IPS-NIHi7 (cell line): ENCODE measurements around the gene SCUBE3.
A peak's percentile ranks its signal among the peaks of the same experiment; 100 is the strongest.

Experiments used
- DNase-seq: peaks from one replicate; pipeline ENCODE4 v3.0.0; 2012; ENCODE audit warnings: mixed read lengths; ENCODE audit errors: extremely low spot score

Gene SCUBE3

DNA sequence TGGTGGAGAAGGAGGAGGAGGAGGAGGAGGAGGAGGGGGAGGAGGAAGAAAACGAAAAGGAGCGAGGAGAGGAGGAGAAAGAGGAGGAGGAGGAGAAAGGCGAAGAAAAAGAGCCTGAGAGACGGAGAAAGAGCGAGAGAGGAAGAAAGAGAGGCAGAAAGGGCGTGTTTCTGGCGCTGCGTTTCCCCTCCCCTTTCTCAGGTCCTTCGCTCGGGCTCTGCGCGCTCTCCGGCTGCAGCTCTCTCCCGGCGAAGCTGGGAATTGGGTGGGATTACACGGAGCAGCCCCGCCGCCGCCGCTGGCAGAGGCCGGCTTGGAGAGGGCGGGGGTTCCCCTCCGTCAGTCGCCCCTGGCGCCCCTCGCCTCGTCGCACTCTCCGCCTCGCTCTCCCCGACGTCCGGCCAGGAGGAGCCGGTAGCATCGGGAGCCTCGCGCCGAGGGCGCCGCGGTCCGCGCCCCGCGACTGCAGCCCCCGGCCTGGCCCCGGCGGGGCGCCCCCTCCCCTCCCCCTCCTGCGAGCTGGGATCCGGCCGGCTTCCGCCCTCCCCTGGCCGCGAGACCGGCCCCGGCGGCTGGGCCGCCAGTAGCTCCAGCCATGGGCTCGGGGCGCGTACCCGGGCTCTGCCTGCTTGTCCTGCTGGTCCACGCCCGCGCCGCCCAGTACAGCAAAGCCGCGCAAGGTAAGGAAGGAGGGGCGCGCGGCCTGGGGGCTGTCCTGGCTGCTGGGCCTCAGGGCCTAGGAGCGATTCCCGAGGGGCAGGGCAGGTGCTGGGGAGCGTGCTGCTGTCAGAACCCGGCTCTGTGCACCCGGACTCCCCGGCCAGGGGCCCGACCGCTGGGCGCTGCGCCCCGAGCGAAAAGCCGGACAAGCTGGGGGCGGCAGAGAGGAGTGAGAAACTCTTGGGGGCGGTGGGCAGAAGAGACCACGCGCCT, at the start of gene SCUBE3:
Gene SCUBE3 (plus strand): TSS at position 133 of the 933 bp plus-strand sequence. CDS start 463 bp downstream, at position 596.
- DNase-seq = peak; percentile 80

DNA sequence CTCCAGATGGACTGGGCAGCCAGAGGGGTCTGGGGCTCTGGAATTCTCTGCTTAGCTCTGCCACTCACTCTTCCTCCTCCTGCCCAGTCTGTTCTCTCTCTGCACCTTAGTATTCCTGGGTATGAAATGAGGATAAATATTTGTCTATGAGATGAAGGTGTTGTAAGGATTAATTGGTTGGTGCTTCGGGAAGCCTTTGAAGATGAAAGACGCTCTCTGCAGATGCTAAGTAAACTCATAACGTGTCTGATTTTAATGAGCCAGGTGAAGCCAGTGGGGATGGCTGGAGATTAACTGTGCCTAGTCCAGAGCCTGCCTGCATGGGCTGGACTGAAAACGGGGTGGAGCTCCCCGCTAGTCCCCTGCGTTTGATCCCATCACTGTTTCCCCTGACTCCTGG, 49.5 kb upstream of the SCUBE3 start:
- DNase-seq = no peak

DNA sequence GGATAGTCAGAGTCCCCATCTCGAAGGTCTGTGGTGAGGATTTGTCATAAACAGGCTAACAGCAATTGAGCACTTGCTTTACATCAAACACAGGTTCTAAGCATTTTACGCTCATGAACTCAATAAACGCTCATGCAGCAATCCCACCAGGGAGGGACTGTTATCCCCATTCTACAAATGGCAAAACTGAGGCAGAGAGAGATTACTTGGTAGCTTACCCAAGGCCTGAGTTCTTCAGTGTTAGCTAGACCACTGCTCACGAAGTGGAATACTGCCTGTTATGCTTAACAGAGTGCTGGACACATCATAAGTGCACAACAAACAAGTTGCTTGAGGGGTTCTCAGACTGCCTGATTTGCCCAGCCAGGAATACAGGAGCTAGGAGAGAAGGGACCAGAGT, 48.9 kb upstream of the SCUBE3 start:
- DNase-seq = no peak

DNA sequence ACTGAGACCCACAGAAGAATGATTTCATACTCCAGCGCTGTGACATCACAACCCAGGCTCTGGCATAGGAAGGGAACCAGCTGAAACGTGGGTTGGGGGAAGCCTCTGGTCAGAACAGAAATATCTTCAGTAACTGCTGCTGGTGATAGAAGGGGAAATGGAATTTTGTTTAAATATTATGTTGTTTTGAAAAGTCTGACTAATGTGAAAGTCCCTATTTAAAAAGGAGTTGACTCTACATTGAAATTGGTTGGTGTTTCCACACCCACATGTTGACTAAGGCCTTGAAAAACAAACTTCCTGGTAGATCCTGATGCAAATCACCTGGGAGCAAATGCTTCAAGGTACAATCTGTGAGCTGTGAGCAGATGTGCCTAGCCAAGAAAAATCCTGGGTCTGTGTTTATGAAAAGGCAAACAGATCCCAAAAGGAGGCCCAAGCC, 48.1 kb upstream of the SCUBE3 start:
- no peak for DNase-seq

DNA sequence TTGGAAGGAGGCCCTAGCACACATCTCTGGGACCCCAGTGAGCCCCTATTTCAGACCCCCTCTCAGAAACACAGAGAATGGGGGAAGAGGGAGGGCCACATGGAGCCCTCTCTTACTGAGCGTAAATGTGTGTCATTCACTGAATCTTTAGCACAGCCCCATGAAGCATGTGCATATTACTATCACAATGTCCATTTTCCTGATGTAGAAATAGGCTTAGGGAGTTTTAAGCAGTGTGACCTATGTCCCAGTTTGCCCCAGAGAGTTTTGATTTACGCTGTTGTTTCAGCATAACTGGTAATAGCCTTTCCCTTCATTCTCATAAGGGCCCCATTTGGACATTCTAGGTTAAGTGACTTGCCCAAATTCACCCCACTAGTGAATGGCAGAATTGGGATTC, 47.6 kb upstream of the SCUBE3 start:
- no peak for DNase-seq

DNA sequence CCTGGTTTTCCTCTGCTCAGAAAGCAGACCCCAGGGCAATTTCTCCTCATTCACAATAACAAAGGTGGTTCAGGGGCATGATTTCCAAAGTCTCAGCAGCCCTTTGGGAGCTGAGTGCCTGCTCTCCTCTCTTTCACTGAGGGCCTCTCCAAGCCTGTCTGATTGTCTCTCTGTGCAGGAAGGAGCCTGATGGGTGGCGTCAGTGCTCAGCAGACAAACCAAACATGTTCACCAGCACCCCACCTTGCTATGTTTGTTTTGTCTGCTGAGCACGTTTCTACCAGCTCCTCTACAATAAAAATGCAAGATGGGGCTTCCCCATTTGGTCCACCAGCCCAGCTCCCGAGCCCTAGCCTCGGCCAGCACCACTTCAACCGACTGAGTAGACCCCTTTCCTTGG, 47.2 kb upstream of the SCUBE3 start:
- no peak for DNase-seq

DNA sequence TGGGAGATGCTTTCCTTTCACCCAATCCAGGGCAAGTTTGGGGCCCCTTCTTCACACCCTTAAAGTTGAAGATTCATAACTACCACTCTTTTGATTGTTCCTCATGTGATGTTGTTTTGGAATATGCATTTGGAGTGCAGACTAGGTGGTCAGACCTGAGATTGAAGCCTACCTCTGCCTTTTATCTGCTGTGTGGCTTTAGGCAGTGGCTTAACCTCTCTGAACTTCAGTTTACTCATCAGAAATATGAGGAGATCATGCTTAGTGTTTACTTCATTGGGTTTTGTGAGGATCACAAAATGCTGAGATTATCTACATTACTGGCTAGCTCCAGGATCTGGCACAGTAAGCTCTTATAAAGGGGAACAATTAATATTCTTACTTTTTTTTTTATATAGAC, 46.3 kb upstream of the SCUBE3 start:
- no peak for DNase-seq

DNA sequence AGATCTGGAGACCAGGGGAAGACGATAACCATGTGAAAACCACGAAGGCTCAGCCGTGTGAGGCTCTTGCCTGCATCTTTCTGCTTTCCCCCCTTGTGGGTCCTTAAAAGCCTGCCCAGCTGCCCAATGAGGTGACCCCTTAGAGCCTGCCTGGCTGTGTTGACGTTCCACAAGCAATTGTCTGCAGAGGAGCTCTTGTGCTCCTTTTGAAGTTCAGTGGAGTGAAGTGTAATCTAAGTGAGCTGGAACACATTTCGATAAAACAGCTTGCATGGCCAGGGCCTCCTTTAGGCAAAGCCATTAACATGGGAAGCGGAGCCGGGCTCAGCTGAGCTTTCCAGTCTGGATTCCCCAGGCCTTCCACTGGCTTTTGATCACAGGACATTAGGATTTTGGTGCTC, 45.3 kb upstream of the SCUBE3 start:
- DNase-seq = no peak

DNA sequence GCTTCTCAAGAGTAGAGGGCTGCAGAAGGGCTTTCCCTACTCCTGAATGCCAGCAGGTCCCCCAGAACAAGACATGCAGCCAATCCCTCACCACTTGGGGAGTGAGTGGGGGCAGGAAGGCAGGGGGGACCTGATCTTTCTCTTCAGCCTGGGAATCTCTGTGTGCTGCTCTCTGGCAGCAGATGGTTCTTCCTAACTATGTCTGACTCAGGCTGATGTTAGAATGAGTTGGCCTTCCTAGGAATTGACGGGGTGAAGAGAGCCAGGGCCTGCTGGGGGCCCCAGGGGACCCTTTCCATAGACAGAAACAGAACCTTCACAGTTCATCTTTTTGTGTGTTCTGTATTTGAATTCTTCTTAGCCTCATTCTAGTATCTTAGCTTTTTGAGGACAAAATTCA, 43.6 kb upstream of the SCUBE3 start:
- no peak for DNase-seq

DNA sequence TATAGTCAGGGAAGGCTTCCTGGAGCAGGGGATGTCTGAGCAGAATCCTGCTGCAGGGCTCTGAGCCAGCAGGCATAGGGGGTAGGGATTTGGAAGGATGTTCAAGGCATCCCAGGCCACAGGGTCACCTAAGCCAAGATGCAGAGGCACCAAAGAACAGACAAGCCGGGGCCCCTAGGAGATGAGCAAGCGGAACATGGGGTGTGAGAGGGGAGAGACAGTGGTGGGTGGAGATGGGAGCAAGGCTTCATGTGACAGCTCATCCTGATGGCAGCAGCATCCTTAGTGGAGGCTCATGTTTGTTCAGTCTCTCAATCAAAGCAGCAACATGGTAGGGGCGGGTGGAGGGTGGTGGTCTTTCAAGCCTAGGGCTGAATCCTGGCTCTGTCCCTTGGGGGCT, 42.9 kb upstream of the SCUBE3 start:
- DNase-seq = no peak

DNA sequence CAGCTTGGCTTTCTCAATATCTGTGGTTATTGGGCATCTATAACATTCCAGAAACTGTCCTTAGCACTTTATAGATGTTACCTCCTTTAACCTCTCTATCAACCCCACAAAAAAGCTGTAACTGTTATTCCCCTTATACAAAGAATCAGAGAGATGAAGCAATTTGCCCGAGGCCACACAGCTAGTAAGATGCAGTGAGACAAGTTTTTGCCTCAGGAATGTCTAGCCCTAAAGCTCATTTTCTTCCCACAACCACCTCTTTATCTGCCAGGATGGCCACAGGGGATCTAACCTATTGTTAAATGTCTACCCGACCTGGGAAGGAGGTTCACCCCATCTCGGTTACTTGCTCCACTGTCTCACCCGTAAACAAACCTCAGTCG, 40.7 kb upstream of the SCUBE3 start:
- no peak for DNase-seq

DNA sequence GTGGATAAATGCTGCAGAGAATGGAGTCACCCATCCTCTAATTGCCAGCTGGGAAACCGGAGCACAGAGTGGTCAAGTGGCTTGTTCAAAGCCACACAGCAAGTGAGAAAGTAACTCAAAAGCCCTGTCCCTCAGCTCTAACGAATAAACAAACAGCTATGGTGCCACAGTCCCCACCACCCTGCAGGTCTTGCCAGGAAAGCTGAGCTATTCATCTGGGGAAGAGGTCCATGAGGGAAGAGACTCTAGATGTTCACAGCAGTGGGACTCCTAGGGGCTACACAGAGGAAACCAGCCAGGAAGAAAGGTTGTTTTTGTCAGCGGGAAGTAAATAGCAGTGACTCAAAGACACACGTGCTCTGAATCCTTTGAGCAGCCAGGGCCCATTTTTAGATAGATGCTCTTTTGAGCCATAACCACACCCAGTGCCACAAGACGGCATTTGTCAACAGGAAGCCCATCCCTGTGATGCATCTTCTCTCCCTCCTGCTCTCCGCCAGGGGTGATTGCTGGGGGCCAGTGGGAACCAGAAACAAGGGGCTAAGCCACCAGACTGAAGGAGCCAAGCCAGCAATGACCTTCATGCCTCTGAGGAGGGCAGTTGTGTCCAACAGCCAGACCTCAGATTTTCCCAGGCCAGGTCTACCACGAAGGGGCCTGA, 40.2 kb upstream of the SCUBE3 start:
- DNase-seq = no peak

DNA sequence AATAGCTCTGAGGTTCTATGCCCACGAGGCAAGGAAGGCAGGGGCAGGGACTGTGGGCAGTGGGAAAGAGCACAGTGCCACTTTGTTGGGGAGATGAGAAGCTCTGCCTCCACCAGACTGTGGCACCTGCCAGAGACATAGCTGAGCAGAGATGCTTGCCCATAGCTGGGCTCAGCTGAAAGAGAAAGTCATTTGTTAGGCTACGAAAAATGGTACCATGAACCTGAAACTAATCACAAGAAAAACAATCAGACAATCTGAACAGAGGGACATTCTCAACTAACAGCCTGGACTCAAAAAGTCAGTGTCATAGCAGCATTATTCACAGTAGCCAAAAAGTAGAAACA, 39.7 kb upstream of the SCUBE3 start:
- DNase-seq = no peak

DNA sequence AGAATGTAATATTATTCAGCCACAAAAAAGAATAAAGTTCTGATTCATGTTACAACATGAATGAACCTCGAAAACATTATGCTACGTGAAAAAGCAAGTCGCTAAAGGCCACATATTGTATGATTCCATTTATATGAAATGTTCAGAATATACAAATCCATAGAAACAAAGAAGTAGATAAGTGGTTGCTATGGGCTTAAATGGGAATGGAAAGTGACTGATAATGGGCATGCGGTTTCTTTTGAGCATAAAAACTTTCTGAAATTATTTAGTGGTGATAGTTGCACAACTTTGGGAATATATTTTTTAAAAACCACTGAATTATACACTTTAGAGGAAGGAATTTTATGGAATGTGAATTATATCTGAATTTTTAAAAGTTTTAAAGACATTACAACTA, 39.3 kb upstream of the SCUBE3 start:
- DNase-seq = no peak

DNA sequence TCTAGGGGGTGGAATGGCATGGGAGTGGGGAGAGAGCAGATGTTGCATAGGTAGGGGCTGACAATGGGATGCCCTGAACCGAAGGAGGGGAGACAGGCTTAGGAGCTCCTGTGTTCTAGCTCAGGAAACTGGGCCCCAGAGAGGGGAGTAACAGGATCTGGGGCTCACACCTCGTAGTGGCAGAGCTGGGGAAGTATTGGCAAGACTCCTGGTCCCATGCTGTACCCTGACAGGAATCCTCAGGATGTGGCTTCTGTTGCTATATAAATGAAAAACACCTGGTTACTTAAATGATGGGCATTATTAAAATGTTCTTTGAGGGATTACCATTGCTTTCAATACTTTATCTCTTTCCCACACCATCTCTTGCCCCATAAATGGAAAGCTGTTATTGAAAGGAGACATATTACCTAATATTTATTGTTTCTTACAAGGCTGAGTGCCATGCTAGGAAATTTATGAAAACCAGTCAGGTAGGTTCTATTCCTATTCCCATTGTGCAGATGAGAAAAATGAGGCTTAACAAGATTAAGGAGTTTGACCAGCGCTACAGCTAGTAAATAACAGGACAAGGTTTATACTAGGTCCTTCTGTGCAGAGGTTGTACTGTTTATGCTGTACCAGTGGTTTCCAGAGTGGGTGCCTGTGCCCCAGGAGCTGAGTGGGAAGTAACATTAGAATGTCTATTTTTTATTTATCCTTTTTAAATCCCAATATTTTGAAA, 37.3 kb upstream of the SCUBE3 start:
- DNase-seq = no peak

DNA sequence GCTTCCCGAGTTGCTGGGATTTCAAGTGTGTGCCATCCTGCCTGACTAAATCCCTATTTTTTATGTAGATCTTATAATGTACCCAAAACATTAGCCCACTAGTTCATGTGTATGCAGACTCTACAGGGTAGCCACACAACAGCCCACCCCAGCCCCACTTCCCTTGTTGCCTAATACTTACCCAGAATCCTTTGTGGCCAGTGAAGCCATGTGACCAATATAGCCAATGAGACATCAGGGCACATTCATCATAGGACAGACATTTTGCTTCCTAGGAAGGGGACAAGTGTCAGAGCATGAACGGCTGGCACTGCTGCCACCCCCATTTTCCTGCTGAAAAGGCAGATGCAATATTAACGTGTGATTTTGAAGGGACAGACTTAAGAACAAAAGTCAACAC, 36.6 kb upstream of the SCUBE3 start:
- no peak for DNase-seq

DNA sequence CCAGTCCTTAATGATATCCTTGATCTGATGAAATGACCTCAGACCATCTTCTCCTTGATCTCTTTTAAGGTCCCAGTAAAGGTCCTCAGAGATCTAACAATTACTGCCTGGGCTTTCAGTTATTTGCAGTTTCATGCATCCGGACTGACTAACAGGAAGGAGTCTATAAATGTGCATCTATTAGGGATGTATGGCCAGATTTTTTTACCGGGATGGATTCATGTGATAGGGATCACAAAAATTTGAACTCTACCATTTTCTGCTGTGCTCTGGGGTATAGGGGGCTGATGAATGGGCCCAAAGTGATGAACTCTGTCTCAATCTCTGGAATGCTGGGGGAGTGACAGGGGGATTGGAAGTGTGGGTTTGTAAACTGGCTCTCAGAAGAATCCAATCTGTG, 36.2 kb upstream of the SCUBE3 start:
- no peak for DNase-seq

DNA sequence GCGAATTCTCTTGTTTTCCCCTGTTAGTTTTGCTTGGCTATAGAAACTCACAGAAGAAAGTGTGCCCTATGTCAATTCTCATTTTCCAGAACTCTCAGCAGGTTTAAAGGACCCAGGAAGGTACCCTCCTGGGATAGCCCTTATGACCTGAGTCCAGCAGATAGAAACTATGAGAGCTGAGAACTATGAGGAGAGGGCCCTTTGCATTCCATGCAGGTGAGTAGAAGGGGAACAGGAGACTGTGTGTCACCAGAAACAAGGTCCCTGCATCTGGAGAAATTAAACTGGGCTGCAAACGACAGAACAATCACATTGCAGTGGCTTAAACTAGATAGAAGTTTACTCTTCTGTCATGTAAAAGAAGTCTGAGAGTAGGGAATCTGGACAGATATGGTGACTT, 35.7 kb upstream of the SCUBE3 start:
- DNase-seq = no peak

DNA sequence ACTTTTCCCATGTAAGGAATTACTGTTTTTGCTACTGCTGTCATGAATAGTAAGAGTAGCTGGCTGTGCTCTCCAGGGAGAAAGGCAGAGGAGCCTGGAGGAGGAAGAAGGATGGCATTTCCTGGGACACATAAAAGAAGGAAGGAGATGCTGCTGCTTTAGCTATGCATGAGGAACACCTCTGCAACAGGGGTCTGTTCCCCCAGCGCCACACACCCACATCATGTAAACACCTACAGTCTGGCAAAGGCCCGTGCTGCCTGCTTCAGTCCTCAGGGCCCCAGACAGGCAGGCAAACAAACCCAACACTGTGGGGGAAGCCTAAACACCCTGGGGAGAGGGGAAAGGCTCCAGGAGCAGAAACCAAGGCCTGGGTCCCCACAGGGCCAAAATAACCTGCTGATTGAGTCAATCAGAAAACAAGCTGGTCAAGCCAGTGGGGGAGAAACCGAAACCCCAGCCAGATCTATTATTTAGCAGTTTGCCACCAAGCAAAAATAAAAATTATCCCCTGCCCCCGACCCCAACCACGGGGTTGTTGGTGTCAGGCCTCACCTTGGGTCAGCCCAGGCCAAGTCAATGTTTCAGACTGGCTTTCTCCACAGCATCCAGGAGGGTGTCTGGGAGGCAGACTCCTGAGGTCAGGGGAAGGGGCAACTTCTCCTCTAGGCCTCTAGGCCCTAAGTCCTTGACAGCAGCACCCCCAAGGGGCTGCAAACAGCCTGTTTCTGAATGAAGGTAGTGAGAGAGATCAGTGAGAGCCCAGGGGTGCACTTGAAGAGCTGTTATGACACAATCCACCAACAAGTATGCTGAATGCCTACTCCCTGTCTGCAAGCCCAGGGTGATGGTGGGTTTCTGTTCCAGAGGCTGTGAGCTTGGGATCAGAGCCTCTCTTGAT, 34.6 kb upstream of the SCUBE3 start:
- no peak for DNase-seq

DNA sequence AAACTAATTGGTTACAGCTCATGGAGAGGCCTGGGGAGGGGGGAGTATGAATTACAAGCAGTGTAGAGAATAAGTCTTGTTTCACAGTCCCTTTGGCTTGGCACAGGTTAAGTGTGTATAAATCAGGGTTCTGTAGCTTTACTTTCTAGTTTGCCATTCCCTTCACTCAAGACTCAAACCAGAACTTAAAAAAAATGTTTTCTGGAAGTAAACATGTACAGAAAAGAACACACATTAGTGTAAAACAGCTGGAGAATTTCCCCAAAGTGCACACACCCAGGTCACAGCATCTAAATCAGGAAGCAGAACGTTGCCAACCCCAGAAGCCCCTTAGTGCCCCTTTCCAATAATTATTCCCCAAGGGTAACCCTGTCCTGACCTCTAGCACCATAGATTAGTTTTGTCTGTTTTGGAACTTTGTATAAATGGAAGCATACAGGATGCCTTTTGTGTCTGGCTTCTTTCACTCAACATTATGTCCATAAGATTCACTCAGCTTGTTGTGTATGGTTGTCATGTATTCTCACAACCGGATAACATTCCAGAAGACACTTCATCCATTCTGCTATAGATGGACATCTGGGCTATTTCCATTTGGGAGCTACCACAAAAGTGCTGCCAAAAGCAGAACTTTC, 33.7 kb upstream of the SCUBE3 start:
- no peak for DNase-seq

DNA sequence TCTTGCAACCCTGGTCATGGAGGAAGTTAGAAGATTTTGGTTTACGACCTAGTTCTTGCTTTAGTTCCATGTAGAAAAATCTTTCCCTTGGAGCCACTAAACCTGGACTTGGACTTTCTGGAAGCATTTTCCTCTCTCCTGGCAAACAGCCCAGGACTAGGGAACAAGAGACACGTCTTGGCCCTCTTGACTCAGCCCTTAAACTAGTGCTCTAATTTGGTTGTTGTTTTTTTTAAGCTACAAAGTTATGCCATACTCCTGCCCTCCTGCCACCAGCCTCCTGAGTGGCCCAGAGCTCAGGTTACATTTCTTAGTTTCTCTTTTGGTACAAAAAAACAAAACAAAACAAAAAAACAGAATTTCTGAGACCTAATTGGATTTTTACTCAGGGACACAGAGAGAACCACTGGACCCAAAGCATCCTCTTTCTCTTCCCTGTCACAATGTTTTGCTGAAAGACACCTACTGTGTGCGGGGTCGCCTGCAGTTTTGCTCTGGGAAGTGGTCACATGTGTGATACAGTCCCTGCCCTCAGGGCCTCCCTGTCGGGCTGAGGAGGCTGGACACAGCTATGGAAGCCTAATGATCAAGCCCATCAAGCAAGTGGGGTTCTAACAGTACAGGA, 32.3 kb upstream of the SCUBE3 start:
- DNase-seq = no peak
